ENCODE data around the gene KRT27.
"Not testable (repeated sequence)": the region's sequence is repeated elsewhere in the genome, so short reads cannot be mapped to it uniquely, and the experiment has no call there.

KRT27 gene

DNA sequence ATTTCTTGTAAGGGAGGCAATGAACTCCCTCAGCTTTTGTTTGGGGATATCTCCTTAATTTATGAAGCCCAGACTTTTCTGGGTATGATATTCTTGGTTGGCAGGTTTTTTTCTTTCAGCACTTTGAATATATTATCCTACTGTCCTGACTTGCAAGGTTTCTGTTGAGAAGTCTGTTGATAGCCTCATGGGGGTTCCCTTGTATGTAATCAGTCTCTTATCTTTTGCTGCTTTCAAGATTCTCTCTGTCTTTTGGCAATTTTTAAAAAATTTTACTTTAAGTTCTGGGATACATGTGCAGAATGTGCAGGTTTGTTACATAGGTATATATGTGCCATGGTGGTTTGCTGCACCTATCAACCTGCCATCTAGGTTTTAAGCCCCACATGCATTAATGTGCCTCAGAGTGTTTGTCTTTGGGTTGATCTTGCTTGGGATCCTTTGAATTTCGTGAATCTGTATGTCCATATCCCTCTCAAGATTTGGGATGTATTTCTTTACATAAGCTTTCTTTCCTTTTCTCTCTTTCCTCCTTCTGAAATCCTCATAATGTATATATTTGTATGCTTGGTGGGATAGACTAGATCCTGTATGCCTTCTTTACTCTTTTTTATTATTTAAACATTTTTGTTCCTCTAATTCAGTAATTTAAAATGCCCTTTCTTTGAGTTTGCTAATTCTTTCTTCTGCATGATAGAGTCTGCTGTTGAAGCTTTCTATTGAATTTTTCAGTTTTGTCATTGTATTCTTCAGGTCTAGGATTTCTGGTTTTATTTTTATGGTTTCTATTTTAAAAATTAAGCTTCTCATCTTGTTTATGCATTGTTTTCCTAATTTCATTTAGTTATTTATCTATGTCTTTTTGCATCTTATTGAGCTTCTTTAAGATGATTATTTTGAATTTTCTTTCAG is 22.0 kb downstream of the KRT27 start:
- H3K27ac ChIP-seq: no peak overlapping the region
- no peak for DNase-seq (ENCODE audit: low read depth, low spot score)

GRCh38 chr17:40755231-40755630 is 27.1 kb downstream of the KRT27 start, which contains the start of gene KRT25:
Gene KRT25, minus strand, starts transcription at chr17:40755331. Its CDS starts 60 bp downstream, at chr17:40755271.
- H3K27ac ChIP-seq: no peak within 1 kb of the TSS
- DNase-seq (ENCODE audit: low read depth, low spot score): no peak

DNA sequence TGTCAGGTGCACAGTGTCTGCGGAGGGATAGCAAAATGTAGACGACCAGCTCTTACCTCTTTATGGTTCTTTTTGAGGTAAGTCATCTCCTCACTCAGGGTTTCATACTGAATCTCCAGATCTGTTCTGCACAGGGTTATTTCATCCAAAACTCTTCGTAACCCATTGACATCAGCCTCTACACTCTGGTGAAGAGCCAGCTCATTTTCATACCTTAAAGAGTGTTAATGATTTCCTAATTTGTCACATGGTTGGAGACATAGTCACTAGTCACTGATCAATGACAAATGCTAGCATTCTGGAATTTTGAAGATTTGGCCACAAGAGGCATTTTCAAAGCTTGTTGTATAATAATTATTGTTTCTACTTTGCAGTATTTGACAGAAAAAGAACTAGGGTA is 28.5 kb downstream of the KRT27 start:
- DNase-seq (ENCODE audit: low read depth, low spot score): no peak

DNA sequence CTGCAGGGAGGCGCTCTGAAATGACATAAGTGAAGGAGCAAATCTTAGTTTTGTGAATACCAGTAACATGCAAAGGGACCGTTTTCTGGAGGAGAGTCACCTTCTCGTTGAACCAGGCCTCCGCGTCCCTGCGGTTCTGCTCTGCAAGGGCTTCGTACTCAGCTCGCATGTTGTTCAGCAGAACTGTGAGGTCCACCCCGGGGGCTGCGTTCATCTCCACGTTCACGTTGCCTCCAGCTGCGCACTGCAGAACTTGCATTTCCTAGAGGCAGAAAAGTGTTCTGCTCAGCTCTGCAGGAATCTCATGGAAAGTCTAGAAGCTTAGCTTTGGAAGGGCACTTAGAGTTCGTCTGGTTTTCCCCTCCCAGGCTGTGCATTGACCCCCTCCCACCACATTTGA is 31.3 kb downstream of the KRT27 start:
- no peak for DNase-seq (ENCODE audit: low read depth, low spot score)
- no peak overlapping the region for H3K27ac ChIP-seq

More for the DNA sequence above, 28.5 kb downstream of the KRT27 start:
- H3K27ac ChIP-seq: no peak overlapping the region

- no peak overlapping the region for H3K27ac ChIP-seq
- DNase-seq (ENCODE audit: low read depth, low spot score): no peak
These were observed 32.0 kb downstream of the KRT27 start for GRCh38 chr17:40750391-40750790.

DNA sequence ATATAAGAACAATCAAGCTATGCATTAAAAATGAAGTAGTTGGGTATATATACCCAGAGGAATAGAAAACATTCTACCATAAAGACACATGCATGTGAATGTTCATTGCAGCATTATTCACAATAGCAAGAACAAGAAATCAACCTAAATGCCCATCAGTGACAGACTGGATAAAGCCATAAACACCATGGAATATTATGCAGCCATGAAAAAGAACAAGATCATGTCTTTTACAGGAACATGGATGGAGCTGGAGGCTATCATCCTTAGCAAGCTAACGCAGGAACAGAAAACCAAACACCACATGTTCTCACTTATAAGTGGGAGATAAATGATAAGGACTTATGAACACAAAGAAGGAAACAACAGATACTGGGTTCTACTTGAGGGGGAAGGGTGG is 33.7 kb downstream of the KRT27 start:
- not testable (repeated sequence) for H3K27ac ChIP-seq; DNase-seq (ENCODE audit: low read depth, low spot score)

DNA sequence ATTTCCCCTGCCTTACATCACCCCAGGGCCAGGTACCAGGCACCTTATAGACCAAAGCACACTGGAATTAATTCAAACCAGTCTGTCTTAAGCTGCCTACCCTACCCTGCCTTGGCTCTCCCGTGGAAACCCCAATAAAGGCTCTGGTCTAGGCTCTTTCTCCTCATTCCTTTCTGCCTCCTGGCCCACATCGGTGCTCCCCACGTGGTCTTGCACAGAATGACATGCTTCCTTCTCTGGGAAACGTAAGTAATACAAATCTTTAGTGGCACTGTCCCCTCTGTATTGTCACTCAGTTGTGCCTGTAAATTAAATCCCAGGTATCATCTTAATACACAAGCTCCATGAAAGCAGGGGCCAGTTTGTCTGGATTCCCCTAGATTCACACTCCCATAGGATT is 43.8 kb downstream of the KRT27 start:
- no peak for DNase-seq (ENCODE audit: low read depth, low spot score)
- H3K27ac ChIP-seq: no peak overlapping the region

DNA sequence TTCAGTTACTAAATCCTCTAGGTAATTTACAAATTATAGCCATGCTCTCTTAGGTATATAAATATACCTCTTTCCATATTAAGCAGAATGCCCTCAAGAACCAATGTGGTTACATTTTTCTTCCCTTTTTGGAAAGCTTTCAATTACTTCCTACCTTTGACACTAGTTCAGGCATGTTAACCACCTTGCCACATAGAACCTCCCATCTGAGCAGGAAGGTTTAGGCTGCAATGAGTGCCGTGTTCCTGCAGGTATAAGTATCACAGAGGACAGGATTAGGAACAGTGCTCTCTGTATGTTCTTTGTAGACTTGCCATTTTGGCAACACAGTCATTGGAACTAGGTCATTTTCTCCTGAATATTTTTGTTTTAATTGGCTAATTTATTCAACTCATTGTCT is 47.3 kb downstream of the KRT27 start:
- peak; percentile 27 for DNase-seq (ENCODE audit: low read depth, low spot score)
- H3K27ac ChIP-seq: no peak overlapping the region

DNA sequence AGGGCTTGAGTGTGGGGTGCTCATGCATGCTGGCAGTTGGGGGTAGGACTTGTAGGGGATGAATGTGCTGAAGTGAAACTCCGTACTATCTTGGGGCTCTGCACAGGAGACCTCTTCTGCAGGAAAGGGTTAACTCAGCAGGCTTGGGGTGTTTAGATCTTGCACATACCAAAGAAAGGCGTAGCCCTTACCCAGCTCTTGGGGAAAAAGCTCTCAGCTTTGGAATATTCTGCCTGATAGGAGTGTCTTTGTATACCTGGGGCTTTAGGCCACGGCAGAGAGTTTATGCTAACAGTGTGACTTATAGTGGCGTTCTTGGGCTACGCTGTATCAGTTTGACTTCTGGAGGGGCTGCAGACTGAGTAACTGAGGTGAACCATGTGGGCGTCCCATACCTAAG is 48.3 kb downstream of the KRT27 start:
- DNase-seq (ENCODE audit: low read depth, low spot score): no peak
- H3K27ac ChIP-seq: no peak overlapping the region

DNA sequence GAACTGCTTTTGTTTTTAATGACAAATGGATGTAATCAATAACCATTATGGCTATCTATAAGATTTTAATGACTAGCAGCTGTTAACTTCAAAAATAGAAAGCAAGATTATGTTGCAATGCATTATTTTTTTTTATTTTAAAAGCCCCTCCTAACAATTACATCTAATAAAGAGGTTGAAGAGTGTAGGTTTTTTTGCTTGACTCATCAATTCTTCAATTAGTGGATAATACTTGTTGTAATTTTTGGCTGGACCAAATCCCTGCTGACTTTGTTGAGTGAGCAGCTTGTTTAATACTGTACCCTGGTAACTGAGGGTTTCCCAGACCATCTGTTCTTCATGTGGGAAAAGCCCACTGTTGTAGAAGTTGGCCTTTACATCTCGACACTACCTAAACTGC is 51.4 kb downstream of the KRT27 start:
- DNase-seq (ENCODE audit: low read depth, low spot score): no peak
- H3K27ac ChIP-seq: no peak overlapping the region

DNA sequence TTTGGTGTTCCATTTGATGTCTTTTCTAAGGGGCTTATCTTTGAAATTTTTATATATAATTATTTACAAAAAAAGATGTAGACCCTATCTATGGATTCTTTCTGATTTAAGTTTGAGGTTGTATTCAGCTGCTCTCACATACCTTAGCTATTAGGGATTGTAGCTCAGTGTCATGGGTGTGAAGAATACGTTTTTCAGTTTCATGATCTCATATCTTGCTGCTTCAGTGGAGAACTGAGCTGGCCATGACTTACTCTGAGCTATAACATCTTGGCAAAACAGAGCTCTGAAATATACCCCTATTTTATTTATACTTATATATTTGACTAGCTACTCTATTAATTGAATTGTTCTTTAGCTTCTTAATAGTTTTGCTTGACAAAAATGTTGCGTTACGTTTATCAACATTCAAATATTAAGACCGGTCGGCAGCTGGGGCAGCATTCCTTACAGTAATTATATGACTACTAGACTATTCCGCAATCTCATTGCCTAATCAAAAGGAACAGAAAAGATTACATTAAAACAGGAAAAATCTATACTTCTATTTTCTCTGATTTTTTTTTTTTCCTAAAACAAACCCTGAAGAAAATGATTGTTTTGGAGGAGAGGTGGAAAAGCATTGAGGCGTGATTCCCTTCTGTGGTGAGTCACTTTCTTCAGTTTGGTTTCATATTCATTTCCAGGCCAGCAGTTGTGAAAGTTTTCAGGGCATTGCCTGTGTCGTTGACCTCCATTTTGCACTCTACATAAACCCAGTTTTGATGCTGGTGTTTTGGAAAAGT is 54.7 kb downstream of the KRT27 start:
- DNase-seq (ENCODE audit: low read depth, low spot score): no peak
- no peak overlapping the region for H3K27ac ChIP-seq

DNA sequence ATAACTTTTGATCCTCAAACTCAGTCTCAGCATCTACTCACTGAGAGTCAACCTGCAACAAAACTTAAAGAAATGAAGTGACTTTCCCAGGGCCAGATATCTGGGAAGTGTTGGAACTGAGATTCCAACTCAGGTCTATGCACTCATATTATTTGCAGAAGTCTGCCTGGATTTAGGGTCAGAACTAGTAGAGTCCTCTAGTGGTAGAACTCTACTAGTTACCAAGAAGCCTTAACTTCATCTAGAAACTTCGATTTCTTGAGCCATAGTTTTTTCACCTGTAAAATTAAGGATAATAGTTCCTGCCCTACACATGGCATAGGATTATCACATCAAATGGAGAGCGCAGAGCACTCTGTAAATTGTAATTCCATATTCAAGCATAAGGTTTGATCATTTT is 55.4 kb downstream of the KRT27 start:
- no peak for DNase-seq (ENCODE audit: low read depth, low spot score)
- no peak overlapping the region for H3K27ac ChIP-seq
